GM18508 (cell line): ENCODE results near the gene ABI1.
"Not testable (repeated sequence)": the region's sequence is repeated elsewhere in the genome, so short reads cannot be mapped to it uniquely, and the experiment has no call there.

ENCODE experiments used
- ATAC-seq: cut with Tn5 transposase; IDR thresholded peaks from one replicate; pipeline ENCODE4 v1.9.1; 2021; ENCODE audit warnings: moderate number of reproducible peaks; ENCODE audit not compliant: insufficient read depth, unreplicated experiment

ABI1 gene

DNA sequence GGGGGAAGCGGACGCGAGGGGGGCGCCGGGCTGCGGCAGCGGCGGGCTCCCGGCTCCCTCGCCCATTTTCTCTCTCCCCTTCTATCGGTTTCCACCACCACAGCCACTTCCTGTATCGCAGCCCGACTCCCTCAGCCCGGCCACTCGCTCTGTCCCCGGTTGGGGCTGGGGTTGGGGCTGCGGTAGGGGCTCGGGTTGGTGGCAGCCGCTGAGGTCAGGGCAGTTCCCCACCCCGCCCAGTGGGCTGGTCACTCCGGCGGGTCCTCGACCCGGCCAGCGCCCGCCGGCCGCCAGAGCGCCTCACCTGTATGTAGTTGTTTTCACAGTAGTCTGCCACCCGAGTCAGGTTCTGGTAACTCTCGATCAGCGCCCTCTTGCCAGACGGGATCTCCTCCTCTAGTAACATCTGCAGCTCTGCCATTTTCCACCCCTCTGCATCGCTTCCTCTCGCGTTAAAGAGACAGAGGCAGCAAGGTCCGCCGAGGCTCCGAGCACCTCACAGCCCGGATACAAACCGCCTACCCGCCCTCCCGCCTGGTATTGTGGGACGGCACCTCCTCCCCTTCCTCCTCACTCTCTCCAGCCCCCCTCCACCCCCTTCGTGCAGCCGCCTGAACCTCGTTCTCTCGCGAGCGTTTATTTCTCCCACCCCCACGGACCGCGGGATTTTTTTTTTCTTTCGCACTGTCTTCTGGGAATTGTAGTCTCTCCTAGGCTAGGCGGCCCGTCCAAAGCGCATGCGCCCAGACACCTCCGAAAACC, at the start of gene ABI1:
Gene ABI1 (minus strand): TSS at position 516 of the 762 bp plus-strand sequence. CDS start 95 bp downstream, at position 421.
- ATAC-seq: peak; percentile 29

DNA sequence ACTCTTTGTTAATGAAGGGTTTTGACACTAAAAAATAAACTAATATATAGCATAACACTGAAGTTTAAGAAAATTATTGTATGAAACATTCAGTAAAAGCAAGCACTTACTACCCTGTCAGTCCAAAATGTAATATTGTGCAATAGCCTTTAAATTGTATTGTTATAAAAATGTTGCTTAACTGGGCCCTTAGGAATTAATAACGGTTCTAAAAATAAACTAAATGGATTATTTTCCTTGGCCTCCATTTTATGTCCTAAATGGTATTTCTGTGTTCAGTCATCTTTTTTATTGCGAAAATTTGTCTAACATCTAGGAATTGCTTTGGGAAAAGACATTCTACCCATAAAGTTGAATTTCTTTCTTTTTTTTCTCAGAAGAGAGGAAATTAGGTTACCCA, 49.0 kb upstream of the ABI1 start:
- no peak for ATAC-seq

- not testable (repeated sequence) for ATAC-seq
Measured at GRCh38 chr10:26905253-26905781, 44.6 kb upstream of the ABI1 start.

DNA sequence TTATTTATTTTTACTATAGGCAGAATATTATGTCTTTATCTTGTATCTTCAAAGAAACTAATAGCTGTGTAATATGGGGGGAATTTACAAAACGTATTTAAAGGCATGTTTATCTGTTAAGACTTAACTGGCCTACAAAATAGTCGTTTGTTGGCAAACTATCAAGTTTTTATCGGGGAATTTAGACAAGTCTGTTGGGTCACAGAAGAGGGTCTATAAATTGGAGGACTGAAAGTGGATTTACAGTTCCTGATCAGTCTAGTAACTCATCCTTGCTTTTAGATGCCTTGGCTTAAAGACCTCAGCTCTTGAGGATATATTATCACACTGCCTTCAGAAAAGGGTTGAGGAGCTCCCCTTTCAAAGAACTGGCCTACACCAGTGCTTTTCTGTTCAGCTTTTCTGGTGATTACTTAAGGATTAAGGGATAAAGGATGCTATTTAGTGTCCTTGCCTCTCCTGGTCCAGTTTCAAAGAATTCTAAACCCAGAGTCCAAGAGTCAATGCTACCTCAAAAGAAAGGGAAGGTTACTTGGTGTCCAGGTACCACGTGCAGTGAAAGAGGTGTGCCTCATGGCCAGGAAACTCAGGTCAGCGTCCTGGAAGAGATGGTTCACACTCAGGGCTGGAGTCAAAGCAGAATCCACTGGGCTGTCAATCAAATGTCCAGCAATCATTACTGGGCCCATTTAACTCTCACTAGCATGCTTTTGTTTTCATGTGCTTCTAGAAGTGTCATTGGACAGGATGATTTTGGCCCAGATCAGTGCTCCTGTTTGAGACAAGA, 42.9 kb upstream of the ABI1 start:
- no peak for ATAC-seq

- ATAC-seq: not testable (repeated sequence)
Measured at GRCh38 chr10:26892306-26892923, 31.7 kb upstream of the ABI1 start.

GRCh38 chr10:26890956-26891355, 30.2 kb upstream of the ABI1 start:
- ATAC-seq: no peak

GRCh38 chr10:26887611-26888215, 27.0 kb upstream of the ABI1 start:
- ATAC-seq: no peak

GRCh38 chr10:26881600-26882331, 21.0 kb upstream of the ABI1 start:
- ATAC-seq: no peak

GRCh38 chr10:26879744-26880143, 19.0 kb upstream of the ABI1 start:
- no peak for ATAC-seq

GRCh38 chr10:26870766-26871165, 10.0 kb upstream of the ABI1 start:
- no peak for ATAC-seq

- no peak for ATAC-seq
Measured at GRCh38 chr10:26869528-26869927, 8.8 kb upstream of the ABI1 start.

DNA sequence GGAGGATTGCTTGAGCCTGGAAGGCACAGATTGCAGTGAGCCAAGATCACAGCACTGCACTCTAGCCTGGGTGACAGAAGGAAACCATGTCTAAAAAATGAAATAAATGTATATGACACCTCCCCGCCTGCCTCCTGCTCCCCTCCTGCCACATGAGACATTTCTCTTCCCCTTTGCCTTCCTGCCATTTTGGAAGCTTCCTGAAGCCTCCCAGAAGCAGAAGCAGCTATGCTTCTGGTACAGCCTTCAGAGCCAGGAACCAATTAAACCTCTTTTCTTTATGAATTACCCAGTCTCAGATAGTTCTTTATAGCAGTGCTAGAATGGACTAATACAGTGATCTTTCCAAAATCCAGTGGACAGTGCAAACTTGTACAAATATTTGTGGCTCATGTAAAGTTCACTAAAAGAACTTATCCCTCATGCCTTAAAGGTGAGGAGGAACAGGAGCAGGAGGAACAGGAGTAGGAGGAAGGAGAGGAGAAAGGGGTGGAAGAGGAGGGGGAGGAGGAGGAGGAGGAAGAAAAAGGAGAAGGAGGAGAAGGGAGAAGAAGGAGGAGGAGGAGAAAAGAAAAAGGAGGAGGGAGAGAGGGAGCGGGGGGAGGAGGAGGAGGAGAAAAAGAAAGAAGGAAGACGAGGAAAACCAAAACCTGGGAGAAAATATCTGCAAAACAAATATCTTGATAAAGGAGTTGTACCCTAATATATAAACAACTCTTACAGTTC, 2.8 kb upstream of the ABI1 start:
- no peak for ATAC-seq

- no peak for ATAC-seq
Measured at GRCh38 chr10:26861205-26861998, 644 bp upstream of the ABI1 start.

- peak; percentile 2 for ATAC-seq
Measured at GRCh38 chr10:26860102-26860442, 686 bp downstream of the ABI1 start.

GRCh38 chr10:26859241-26860101, 1.3 kb downstream of the ABI1 start:
- ATAC-seq: no peak

DNA sequence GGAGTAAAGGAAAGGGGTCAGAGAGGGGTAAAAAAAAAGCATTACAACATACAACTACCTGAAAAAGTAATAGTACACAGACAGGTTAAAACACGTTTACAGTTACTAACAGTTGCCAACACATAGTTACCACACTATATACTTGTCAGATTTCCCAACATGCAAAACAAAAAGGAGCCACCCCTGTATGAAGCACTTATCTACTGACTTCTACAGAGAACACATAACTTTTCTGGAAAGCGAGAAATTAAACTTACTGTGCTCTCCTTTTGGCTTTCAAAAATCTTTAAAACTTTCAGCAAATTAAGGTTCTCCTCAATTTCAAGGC, 2.1 kb downstream of the ABI1 start:
- ATAC-seq: no peak

DNA sequence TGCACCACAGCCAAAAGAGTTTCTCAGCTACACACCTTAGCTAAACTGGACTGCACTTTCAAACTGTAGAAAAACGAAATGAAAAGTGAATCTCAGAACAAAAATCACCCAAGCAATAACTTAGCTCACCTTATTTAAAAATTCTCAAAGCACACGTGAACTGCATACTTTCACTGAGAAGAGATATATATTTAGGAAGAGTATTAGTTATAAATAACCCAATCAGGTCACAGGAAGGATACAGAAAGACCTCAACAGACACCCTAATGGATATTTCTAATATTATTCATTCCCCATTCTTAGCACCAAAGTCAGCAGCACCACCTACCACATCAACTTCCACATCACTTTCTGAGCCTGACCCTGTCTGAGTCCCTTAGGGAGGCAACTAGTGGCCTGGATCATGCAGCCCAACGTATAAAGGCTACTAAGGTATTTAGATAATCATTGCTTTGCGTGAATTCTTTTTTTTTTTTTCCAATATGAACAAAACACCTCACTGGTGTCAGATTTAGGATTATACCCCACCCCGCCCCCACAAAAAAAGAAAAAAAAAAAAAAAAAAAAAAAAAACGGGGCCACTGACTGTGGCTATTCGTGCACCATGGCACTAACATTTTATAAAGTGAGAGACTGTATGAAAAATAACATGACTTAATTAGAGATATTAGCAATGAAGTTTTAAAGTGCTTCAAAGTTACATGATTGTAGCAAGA, 2.6 kb downstream of the ABI1 start:
- peak; percentile 31 for ATAC-seq
